HEK293 (cell line): ENCODE data around the gene PIK3AP1.

Experiments used
- GFI1B ChIP-seq: fragments of 450-650 bp; formaldehyde crosslinking; IDR thresholded peaks from 2 replicates; pipeline ENCODE4 v1.5.1; 2016; ENCODE audit warnings: missing biosample characterization, missing genetic modification characterization
- KLF1 ChIP-seq: fragments of 450-650 bp; formaldehyde crosslinking; IDR thresholded peaks from 2 replicates; pipeline ENCODE4 v1.5.1; 2016; ENCODE audit warnings: missing biosample characterization, missing genetic modification characterization
- MEIS1 ChIP-seq: sonication (generic); formaldehyde crosslinking; IDR thresholded peaks from 2 replicates; pipeline ENCODE4 v1.8.1; 2022; ENCODE audit warnings: missing genetic modification reagents, mild to moderate bottlenecking, borderline replicate concordance
- ZBTB11 ChIP-seq: fragments of 450-650 bp; formaldehyde crosslinking; conservative IDR thresholded peaks from 2 replicates; pipeline ENCODE4 v1.5.1; 2016; ENCODE audit warnings: low read depth, missing biosample characterization, missing genetic modification characterization
- ZNF175 ChIP-seq: fragments of 450-650 bp; formaldehyde crosslinking; IDR thresholded peaks from 2 replicates; pipeline ENCODE4 v1.5.1; 2016; ENCODE audit warnings: missing biosample characterization, missing genetic modification characterization
- ZNF223 ChIP-seq: fragments of 450-650 bp; formaldehyde crosslinking; IDR thresholded peaks from 2 replicates; pipeline ENCODE4 v1.5.1; 2016; ENCODE audit warnings: missing biosample characterization, missing genetic modification characterization
- ZNF311 ChIP-seq: fragments of 450-650 bp; formaldehyde crosslinking; IDR thresholded peaks from 2 replicates; pipeline ENCODE4 v1.5.1; 2017; ENCODE audit warnings: missing biosample characterization, missing genetic modification characterization, borderline replicate concordance
- ZNF449 ChIP-seq: fragments of 450-650 bp; formaldehyde crosslinking; IDR thresholded peaks from 2 replicates; pipeline ENCODE4 v1.5.1; 2017; ENCODE audit warnings: missing biosample characterization, mild to moderate bottlenecking, missing genetic modification characterization, moderate library complexity
- ZNF48 ChIP-seq: fragments of 450-650 bp; formaldehyde crosslinking; IDR thresholded peaks from 2 replicates; pipeline ENCODE4 v1.5.1; 2016; ENCODE audit warnings: missing biosample characterization, missing genetic modification characterization
- ZNF600 ChIP-seq: fragments of 450-650 bp; formaldehyde crosslinking; IDR thresholded peaks from 2 replicates; pipeline ENCODE4 v1.5.1; 2016; ENCODE audit warnings: missing biosample characterization, missing genetic modification characterization
- ZNF670 ChIP-seq: fragments of 450-650 bp; formaldehyde crosslinking; IDR thresholded peaks from 2 replicates; pipeline ENCODE4 v1.5.1; 2016; ENCODE audit warnings: missing biosample characterization, missing genetic modification characterization, low read depth
- TF ChIP-seq, protein P1 (sequence below): fragments of 450-650 bp; formaldehyde crosslinking; IDR thresholded peaks from 2 replicates; pipeline ENCODE4 v1.5.1; 2016; ENCODE audit warnings: missing biosample characterization, missing genetic modification characterization
- TF ChIP-seq, protein P2 (sequence below): fragments of 450-650 bp; formaldehyde crosslinking; IDR thresholded peaks from 2 replicates; pipeline ENCODE4 v1.5.1; 2016; ENCODE audit warnings: missing biosample characterization, missing genetic modification characterization

DNA sequence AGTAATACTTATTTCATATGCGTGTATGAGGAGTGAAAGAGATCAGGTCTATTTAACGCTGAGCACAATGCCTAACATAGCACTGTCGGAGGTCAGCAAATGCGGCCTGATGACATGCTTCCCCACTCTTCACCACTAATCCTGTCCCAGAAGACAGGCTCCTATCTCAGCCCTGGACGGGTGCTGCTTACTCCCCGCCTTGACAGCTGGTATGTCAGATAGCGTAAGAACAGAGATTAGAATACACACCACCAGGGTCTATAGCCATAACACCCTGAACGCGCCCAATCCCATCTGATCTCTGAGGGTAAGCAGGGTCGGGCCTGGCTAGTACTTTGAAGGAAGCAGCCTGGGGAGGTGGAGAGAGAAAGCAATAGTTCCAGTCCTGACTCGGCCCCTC lies 101.2 kb downstream of the PIK3AP1 start:
- TF ChIP-seq, protein P1, sequence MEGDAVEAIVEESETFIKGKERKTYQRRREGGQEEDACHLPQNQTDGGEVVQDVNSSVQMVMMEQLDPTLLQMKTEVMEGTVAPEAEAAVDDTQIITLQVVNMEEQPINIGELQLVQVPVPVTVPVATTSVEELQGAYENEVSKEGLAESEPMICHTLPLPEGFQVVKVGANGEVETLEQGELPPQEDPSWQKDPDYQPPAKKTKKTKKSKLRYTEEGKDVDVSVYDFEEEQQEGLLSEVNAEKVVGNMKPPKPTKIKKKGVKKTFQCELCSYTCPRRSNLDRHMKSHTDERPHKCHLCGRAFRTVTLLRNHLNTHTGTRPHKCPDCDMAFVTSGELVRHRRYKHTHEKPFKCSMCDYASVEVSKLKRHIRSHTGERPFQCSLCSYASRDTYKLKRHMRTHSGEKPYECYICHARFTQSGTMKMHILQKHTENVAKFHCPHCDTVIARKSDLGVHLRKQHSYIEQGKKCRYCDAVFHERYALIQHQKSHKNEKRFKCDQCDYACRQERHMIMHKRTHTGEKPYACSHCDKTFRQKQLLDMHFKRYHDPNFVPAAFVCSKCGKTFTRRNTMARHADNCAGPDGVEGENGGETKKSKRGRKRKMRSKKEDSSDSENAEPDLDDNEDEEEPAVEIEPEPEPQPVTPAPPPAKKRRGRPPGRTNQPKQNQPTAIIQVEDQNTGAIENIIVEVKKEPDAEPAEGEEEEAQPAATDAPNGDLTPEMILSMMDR (tag by site-specific recombination): no peak
- TF ChIP-seq ZNF670 (tag by site-specific recombination): no peak
- TF ChIP-seq ZNF600 (tag by site-specific recombination): no peak
- no peak for TF ChIP-seq ZBTB11 (tag by site-specific recombination)
- no peak for TF ChIP-seq ZNF175 (tag by site-specific recombination)
- no peak for TF ChIP-seq KLF1 (tag by site-specific recombination)
- TF ChIP-seq, protein P2, sequence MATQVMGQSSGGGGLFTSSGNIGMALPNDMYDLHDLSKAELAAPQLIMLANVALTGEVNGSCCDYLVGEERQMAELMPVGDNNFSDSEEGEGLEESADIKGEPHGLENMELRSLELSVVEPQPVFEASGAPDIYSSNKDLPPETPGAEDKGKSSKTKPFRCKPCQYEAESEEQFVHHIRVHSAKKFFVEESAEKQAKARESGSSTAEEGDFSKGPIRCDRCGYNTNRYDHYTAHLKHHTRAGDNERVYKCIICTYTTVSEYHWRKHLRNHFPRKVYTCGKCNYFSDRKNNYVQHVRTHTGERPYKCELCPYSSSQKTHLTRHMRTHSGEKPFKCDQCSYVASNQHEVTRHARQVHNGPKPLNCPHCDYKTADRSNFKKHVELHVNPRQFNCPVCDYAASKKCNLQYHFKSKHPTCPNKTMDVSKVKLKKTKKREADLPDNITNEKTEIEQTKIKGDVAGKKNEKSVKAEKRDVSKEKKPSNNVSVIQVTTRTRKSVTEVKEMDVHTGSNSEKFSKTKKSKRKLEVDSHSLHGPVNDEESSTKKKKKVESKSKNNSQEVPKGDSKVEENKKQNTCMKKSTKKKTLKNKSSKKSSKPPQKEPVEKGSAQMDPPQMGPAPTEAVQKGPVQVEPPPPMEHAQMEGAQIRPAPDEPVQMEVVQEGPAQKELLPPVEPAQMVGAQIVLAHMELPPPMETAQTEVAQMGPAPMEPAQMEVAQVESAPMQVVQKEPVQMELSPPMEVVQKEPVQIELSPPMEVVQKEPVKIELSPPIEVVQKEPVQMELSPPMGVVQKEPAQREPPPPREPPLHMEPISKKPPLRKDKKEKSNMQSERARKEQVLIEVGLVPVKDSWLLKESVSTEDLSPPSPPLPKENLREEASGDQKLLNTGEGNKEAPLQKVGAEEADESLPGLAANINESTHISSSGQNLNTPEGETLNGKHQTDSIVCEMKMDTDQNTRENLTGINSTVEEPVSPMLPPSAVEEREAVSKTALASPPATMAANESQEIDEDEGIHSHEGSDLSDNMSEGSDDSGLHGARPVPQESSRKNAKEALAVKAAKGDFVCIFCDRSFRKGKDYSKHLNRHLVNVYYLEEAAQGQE (tag by site-specific recombination): no peak
- TF ChIP-seq ZNF449 (tag by site-specific recombination): no peak
- no peak for TF ChIP-seq MEIS1 (CRISPR knock-in tag)
- no peak for TF ChIP-seq ZNF48 (tag by site-specific recombination)
- TF ChIP-seq ZNF223: no peak
- no peak for TF ChIP-seq GFI1B (tag by site-specific recombination)
- no peak for TF ChIP-seq ZNF311 (tag by site-specific recombination)
